ENCODE data around the gene CCDC28B. TPM values are rescaled to one million over a fixed set of nuclear protein-coding genes. Genes with fewer than 3 reads are reported as not detected.

CCDC28B gene
- polyA plus RNA-seq, 1 of the 3 experiments (the other 2 are of a cell fraction) = 26.3 TPM

- TF ChIP-seq, protein P1, sequence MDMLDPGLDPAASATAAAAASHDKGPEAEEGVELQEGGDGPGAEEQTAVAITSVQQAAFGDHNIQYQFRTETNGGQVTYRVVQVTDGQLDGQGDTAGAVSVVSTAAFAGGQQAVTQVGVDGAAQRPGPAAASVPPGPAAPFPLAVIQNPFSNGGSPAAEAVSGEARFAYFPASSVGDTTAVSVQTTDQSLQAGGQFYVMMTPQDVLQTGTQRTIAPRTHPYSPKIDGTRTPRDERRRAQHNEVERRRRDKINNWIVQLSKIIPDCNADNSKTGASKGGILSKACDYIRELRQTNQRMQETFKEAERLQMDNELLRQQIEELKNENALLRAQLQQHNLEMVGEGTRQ (IDR thresholded peaks at IDR 0.05; ENCODE audit: borderline replicate concordance, low read depth, low read length) = no peak
- TF ChIP-seq FOXM1 (IDR thresholded peaks at IDR 0.05; ENCODE audit: low read depth) = no peak
- TF ChIP-seq, protein P2, sequence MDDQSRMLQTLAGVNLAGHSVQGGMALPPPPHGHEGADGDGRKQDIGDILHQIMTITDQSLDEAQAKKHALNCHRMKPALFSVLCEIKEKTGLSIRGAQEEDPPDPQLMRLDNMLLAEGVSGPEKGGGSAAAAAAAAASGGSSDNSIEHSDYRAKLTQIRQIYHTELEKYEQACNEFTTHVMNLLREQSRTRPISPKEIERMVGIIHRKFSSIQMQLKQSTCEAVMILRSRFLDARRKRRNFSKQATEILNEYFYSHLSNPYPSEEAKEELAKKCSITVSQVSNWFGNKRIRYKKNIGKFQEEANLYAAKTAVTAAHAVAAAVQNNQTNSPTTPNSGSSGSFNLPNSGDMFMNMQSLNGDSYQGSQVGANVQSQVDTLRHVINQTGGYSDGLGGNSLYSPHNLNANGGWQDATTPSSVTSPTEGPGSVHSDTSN (IDR thresholded peaks at IDR 0.05) = no peak
- no peak for TF ChIP-seq ZBTB33 (IDR thresholded peaks at IDR 0.05; ENCODE audit: borderline replicate concordance, low read depth)
- TF ChIP-seq FOSL2 (IDR thresholded peaks at IDR 0.05; ENCODE audit: borderline replicate concordance, low read depth) = no peak
- no peak for TF ChIP-seq EZH2phosphoT487 (IDR thresholded peaks at IDR 0.05; ENCODE audit: borderline replicate concordance, low read depth)
Observed at GRCh38 chr1:32247983-32248889, 47.8 kb downstream of the CCDC28B start (continued).

- Histone ChIP-seq H3K4me1 (ENCODE audit: control insufficient read depth in 1 of 2, insufficient read depth in 2 of 2, low read depth in 1 of 2, low read length in 1 of 2) (peaks cover 2 to 10% of the 10 kb centered on the region in 2 experiments; a peak in 3 of 4 replicates), H3K27ac (ENCODE audit: low read depth in 2 of 2, low read length in 1 of 2) (no peak overlapping the region), H4K20me1 (ENCODE audit: insufficient read depth) (no peaks in the 10 kb centered on the region), H2AFZ (ENCODE audit: low read depth) (no peak overlapping the region), H3K36me3 (replicated peaks in 1 of 2; ENCODE audit: control insufficient read depth in 1 of 2, insufficient read depth in 2 of 2, low read length in 1 of 2) (no peaks in the 10 kb centered on the region), H3K9me2 (no peaks in the 10 kb centered on the region), H3K79me2 (ENCODE audit: insufficient read depth) (no peaks in the 10 kb centered on the region), H3K4me2 (no peak overlapping the region), H3K9ac (no peak overlapping the region), H3F3A (replicated peaks; ENCODE audit: insufficient read depth) (peaks cover 3% of the 10 kb centered on the region), H3K27me3 (ENCODE audit: insufficient read depth) (no peaks in the 10 kb centered on the region), H3K9me3 (no peaks in the 10 kb centered on the region), H3K4me3 (ENCODE audit: low read depth in 2 of 2, low read length in 1 of 2) (no peak overlapping the region)
- ChIA-PET POLR2A (no interaction called here), CTCF (interaction anchor here (0.6 to 5.4 kb wide), 2 partner anchors 22 to 34 kb away, joined by 4 to 45 read pairs; no protein-coding TSS in a partner anchor)
- WGBS (ENCODE audit: low lambda C conversion rate) = 89% methylated on average over 9 of the region's 9 CpGs
- no peak for DNase-seq
- TF ChIP-seq YY1 (IDR thresholded peaks at IDR 0.05; ENCODE audit: low read depth) (no peak), RAD21 (IDR thresholded peaks at IDR 0.05; ENCODE audit: low read length) (no peak), RXRA (IDR thresholded peaks at IDR 0.05; ENCODE audit: borderline replicate concordance, low read depth) (no peak), ZBTB33 (IDR thresholded peaks at IDR 0.05; ENCODE audit: borderline replicate concordance, low read depth) (no peak), FOSL2 (IDR thresholded peaks at IDR 0.05; ENCODE audit: borderline replicate concordance, low read depth) (no peak), ELF1 (IDR thresholded peaks at IDR 0.05) (no peak)
Observed at GRCh38 chr1:32249831-32250525, 49.6 kb downstream of the CCDC28B start.

All from SK-N-SH (cell line).